Measurements from ENCODE around the gene DDR2. TPM values are rescaled to one million over a fixed set of nuclear protein-coding genes. Genes with fewer than 3 reads are reported as not detected.
A peak's percentile ranks its signal among the peaks of the same experiment; 100 is the strongest.
"Not testable (repeated sequence)": the region's sequence is repeated elsewhere in the genome, so short reads cannot be mapped to it uniquely, and the experiment has no call there.

Gene DDR2
- total RNA-seq, result 10 to 100 TPM; 14.2 to 27.0 TPM

DNA sequence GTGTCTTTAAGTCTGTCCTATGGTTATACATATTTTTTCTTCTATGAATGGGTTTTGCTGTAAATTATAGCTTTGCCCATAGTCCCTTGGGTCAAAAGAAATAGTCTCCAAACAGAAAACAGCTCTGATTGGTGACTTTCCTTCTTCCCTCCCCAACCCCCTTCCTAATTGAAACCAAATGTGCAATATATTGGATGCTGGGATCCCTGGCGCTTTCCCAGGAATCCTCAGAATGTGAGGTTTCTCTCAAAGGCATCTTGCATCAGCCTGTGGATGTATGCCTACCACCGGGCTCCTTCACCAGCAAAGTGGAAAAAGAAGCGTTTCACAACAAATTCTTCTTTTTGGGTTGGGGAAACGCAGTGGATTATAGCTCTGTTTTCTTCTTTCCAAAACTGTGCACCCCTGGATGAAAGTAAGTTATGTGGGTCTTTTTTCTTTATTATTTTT is at the start of gene DDR2:
TSS of gene DDR2 (plus strand) at position 248 of the 450 bp plus-strand sequence. CDS start 86,600 bp downstream, outside the sequence.
- 49% methylated on average over 4 of the region's 4 CpGs for WGBS

DNA sequence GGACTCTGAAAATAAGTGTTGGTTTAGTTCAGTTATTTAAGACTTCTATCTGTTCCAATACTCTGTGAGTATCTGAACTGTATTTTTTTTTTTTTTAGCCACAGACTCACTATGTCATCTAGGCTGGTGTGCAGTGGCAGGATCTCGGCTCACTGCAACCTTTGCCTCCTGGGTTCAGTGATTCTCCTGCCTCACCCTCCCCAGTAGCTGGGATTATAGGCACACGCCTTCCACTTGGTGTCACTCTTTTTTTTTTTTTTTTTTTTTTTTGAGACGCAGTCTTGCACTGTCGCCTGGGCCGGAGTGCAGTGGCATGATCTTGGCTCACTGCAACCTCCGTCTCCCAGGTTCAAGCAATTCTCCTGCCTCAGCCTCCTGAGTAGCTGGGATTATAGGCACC is 49.4 kb upstream of the DDR2 start:
- H3K27me3 ChIP-seq (replicated peaks; ENCODE audit: insufficient read depth); H3K9me3 ChIP-seq; DNase-seq (ENCODE audit: low spot score); H3K4me1 ChIP-seq (replicated peaks); H3K36me3 ChIP-seq; H3K4me3 ChIP-seq; H3K27ac ChIP-seq; intact Hi-C loops (cut with DNase I): not testable (repeated sequence)
- WGBS, result 82% methylated on average over 6 of the region's 6 CpGs

More for the DNA sequence above, at the start of gene DDR2:
- no peaks in the 10 kb centered on the region for H3K27me3 ChIP-seq (replicated peaks; ENCODE audit: insufficient read depth)
- intact Hi-C loops (cut with DNase I), result loop anchor here (5.0 kb wide), 2 partner anchors 45 to 100 kb away; no protein-coding TSS in a partner anchor
- peak within 1 kb of the TSS; percentile 71 to 72 for H3K27ac ChIP-seq
- no peaks in the 10 kb centered on the region for H3K4me1 ChIP-seq (replicated peaks)
- H3K36me3 ChIP-seq, result no peaks in the 10 kb centered on the region
- H3K9me3 ChIP-seq, result no peaks in the 10 kb centered on the region
- peak within 1 kb of the TSS; percentile 7 to 9 for H3K4me3 ChIP-seq
- TF ChIP-seq, protein P1, sequence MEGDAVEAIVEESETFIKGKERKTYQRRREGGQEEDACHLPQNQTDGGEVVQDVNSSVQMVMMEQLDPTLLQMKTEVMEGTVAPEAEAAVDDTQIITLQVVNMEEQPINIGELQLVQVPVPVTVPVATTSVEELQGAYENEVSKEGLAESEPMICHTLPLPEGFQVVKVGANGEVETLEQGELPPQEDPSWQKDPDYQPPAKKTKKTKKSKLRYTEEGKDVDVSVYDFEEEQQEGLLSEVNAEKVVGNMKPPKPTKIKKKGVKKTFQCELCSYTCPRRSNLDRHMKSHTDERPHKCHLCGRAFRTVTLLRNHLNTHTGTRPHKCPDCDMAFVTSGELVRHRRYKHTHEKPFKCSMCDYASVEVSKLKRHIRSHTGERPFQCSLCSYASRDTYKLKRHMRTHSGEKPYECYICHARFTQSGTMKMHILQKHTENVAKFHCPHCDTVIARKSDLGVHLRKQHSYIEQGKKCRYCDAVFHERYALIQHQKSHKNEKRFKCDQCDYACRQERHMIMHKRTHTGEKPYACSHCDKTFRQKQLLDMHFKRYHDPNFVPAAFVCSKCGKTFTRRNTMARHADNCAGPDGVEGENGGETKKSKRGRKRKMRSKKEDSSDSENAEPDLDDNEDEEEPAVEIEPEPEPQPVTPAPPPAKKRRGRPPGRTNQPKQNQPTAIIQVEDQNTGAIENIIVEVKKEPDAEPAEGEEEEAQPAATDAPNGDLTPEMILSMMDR (IDR thresholded peaks at IDR 0.05), result no peak
- peak; percentile 21 for TF ChIP-seq POLR2AphosphoS5 (IDR thresholded peaks at IDR 0.05)
- no peak for DNase-seq (ENCODE audit: low spot score)

DNA sequence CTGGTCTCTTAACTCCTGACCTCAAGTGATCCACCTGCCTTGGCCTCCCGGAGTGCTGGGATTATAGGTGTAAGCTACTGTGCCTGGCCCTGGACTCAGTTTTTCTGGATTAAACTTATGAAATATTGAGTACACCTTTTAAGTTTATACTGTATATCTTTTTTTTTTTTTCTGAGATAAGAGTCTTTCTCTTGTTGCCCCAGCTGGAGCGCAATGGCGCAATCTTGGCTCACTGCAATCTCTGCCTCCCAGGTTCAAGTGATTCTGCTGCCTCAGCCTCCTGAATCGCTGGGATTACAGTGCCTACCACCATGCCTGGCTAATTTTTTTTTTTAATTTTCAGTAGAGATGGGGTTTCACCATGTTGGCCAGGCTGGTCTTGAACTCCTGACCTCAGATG is 47.2 kb upstream of the DDR2 start:
- H3K9me3 ChIP-seq; H3K27me3 ChIP-seq (replicated peaks; ENCODE audit: insufficient read depth); intact Hi-C loops (cut with DNase I); H3K27ac ChIP-seq; DNase-seq (ENCODE audit: low spot score); H3K4me3 ChIP-seq; H3K36me3 ChIP-seq; H3K4me1 ChIP-seq (replicated peaks): not testable (repeated sequence)
- WGBS, result 98% methylated on average over 4 of the region's 4 CpGs

DNA sequence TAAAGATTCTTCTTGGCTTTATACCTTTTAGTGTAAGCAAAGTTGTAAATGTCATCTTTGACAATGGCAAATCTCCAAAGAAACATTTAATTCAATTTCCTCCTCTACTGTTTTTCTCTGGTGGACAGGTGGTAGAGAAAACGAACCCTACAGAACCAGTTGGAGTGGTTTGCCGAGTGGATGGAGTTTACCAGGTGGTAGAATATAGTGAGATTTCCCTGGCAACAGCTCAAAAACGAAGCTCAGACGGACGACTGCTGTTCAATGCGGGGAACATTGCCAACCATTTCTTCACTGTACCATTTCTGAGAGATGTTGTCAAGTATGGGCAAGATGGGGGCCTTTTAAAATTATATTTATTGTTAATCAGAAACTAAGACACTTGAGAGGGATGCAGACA is 44.9 kb upstream of the DDR2 start:
- Histone ChIP-seq H3K36me3 (no peaks in the 10 kb centered on the region), H3K27me3 (replicated peaks; ENCODE audit: insufficient read depth) (no peaks in the 10 kb centered on the region), H3K27ac (no peak overlapping the region), H3K4me1 (replicated peaks) (no peaks in the 10 kb centered on the region), H3K4me3 (no peak overlapping the region), H3K9me3 (no peaks in the 10 kb centered on the region)
- intact Hi-C loops (cut with DNase I), result no loop called here
- DNase-seq (ENCODE audit: low spot score), result peak; percentile 78
- TF ChIP-seq POLR2AphosphoS5 (IDR thresholded peaks at IDR 0.05) (peak; percentile 84), POLR2A (IDR thresholded peaks at IDR 0.05) (no peak)
- 38% methylated on average over 6 of the region's 6 CpGs for WGBS

DNA sequence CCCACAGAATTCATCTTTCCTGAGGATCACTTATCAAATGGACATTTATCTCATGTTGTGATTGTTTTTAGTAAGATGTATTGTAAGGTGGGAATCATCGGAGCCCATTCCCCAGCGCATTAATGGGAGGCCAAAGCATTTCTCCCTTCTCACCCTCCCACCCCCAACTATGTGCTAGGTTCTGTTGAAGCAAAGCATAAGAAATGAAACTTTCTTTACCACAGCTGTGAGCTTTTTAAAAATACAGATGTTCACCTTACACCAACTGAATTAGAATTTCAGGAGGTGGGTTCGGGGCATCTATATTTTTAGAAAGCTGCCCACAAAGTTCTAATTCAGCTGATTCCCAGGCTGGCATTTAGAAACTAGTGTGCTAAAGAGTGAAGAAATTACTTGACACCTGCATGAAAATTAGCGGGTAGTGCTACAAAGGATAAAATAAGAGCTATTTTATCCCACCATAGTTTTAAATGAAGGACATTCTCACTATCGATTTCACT is 44.5 kb upstream of the DDR2 start:
- WGBS, result 85% methylated on average over 5 of the region's 5 CpGs
- Histone ChIP-seq H3K9me3 (no peaks in the 10 kb centered on the region), H3K27ac (no peak overlapping the region), H3K27me3 (replicated peaks; ENCODE audit: insufficient read depth) (no peaks in the 10 kb centered on the region), H3K36me3 (no peaks in the 10 kb centered on the region), H3K4me1 (replicated peaks) (no peaks in the 10 kb centered on the region), H3K4me3 (no peak overlapping the region)
- intact Hi-C loops (cut with DNase I), result no loop called here
- no peak for TF ChIP-seq POLR2AphosphoS5 (IDR thresholded peaks at IDR 0.05)
- TF ChIP-seq, protein P1 (IDR thresholded peaks at IDR 0.05), result no peak
- DNase-seq (ENCODE audit: low spot score), result no peak

DNA sequence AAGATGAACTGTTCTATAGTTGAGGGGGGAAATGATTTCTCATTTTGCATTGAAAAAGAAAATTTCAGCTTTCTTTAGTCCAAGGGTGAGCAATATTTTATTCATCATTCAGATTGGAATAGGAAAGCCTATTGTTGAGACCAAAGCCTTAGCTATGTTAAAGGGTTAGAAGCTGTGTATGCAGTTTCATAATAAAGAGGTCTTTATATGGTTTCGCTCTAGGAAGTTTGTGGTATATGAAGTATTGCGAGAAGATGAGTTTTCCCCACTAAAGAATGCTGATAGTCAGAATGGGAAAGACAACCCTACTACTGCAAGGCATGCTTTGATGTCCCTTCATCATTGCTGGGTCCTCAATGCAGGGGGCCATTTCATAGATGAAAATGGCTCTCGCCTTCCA is 42.2 kb upstream of the DDR2 start:
- 95% methylated on average over 3 of the region's 3 CpGs for WGBS
- no peak for DNase-seq (ENCODE audit: low spot score)
- TF ChIP-seq POLR2AphosphoS5 (IDR thresholded peaks at IDR 0.05) (no peak), POLR2A (IDR thresholded peaks at IDR 0.05) (no peak)
- TF ChIP-seq, protein P1 (IDR thresholded peaks at IDR 0.05), result no peak
- intact Hi-C loops (cut with DNase I), result no loop called here
- H3K9me3 ChIP-seq, result no peaks in the 10 kb centered on the region
- no peaks in the 10 kb centered on the region for H3K36me3 ChIP-seq
- no peaks in the 10 kb centered on the region for H3K27me3 ChIP-seq (replicated peaks; ENCODE audit: insufficient read depth)
- H3K4me3 ChIP-seq, result no peak overlapping the region
- no peak overlapping the region for H3K27ac ChIP-seq
- no peaks in the 10 kb centered on the region for H3K4me1 ChIP-seq (replicated peaks)
